C4-2B (cell line): ENCODE results near the gene AP3D1.
"Not testable (repeated sequence)": the region's sequence is repeated elsewhere in the genome, so short reads cannot be mapped to it uniquely, and the experiment has no call there.

Experiments used
- H3K27ac ChIP-seq: fragments of 450-650 bp; 2 replicates; pipeline ENCODE4 v1.5.1; 2017
- CTCF ChIP-seq: fragments of 450-650 bp; conservative IDR thresholded peaks from 2 replicates; pipeline ENCODE4 v1.5.1; 2017; ENCODE audit warnings: mild to moderate bottlenecking
- ZFX ChIP-seq: fragments of 450-650 bp; IDR thresholded peaks from 2 replicates; pipeline ENCODE4 v1.6.1; 2017

AP3D1 gene

DNA sequence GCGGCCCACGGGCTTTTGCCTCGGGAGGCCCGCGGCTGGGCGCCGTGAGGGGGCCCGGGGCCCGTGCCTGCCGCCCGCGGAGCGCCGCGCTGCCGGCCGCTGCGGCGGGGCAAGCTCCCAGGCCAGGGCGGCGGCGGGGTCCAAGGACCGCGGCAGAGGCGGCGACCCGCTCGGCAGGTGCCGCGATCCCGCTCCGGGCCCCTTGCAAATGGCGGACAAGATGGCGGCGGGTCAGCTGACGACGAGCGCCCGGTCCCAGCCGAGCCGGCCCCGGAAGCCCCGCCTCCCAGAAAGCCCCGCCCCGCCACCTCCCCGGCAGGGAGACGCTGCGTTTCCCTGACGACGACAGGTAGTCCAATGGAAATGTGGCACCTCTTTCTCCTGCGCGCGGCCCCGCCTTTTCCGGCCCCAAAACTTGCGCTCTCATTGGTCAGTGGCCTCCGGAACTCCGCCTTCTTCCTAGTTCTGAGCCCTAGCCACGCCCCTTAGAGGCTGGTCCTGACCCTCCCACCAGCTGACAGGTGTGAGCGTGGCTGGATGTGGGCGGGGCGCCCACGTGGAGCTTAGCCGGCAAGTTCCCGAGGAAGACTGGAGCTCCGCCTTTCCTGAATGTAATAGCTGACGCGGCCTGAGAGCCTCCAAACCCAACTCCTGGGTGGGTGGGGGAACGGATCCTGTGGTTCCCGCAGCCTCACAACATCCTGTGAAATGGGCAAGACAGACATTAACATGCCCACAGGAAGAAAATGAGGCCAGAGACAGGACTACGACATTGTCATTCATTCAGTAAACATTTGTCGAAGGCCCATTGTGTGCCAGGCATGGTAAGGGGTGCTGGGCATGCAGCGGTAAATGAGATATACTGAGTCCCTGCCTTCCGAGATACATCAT, at the start of gene AP3D1:
AP3D1 (minus strand) TSS at position 228 of the 891 bp plus-strand sequence. CDS start 232 bp downstream, outside the sequence.
- no peak for TF ChIP-seq CTCF
- TF ChIP-seq ZFX = no peak; the same call in 1 of the 2 replicates
- H3K27ac ChIP-seq = peak within 1 kb of the TSS; percentile 97

DNA sequence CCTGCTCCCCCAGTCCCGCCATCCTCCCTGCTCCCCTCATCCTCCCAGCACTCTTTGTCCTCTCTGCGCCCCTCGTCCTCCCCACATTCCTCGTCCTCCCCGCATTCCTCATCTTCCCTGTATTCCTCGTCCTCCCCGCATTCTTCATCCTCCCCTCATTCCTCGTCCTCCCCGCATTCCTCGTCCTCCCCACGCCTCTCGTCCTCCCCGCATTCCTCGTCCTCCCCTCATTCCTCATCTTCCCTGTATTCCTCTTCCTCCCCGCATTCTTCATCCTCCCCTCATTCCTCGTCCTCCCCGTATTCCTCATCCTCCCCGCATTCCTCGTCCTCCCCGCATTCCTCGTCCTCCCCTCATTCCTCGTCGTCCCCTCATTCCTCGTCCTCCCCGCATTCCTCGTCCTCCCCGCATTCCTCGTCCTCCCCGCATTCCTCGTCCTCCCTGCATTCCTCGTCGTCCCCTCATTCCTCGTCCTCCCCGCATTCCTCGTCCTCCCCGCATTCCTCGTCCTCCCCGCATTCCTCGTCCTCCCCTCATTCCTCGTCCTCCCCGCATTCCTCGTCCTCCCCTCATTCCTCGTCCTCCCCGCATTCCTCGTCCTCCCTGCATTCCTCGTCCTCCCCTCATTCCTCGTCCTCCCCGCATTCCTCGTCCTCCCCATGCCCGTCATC, 49.4 kb upstream of the AP3D1 start:
- H3K27ac ChIP-seq = not testable (repeated sequence)

DNA sequence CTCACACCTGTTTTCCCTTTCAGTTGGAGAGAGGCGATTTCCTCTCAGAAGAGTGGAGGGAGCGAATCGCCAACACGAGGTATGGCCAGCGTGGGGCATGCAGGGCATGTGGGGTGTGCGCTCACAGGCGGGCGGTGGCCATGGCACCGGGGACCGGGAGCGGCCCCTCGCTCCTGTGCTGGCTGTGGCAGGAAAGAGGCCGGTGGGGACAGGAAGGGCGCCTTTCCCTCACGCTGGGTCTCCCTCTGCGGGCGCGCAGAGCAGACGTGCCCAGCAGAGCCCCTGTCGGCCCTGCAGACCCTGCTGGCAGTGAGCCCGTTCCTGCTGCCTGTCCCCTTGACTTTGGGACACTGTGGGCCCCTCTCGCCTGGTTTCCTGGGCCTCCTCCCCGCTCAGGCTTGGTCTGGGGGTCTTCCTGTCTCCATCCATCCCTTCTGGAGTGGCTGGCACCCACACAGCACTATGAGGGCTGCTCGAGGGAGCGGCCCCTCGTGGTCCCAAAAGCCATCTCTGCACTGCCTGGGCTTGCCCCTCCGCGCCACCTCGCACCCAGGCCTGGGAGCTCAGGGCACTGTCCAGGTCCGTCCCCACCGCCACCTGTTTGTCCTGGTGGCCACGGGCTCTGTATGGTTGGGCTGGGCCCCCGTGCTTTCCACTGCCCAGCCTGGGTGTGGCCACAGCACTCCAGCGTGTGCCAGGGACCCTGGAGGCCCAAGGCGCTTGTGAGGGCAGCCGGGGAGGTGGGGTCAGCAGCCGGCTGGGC, 48.7 kb upstream of the AP3D1 start:
- H3K27ac ChIP-seq = no peak overlapping the region
- TF ChIP-seq ZFX (no peak), CTCF (no peak)

DNA sequence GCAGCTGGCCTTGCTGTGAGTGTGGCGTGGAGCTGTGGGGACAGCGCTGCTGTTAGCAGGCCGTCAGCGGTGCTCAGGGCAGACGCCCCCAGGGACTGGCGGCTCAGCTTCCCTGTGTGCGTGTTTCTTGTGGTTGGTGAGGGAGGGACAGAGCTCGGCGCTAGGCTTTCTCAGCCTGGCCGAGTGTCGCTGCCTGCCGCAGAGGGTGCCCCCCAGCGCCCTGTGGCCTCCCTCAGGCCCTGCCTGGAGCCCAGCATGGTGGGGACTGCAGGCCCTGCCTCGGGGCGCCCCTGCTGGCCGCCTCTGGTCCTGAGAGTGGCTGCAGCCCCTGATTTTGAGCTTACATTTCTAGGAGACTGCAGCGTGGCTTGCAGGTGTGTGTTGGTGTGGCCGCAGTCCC, 47.8 kb upstream of the AP3D1 start:
- no peak overlapping the region for H3K27ac ChIP-seq
- TF ChIP-seq ZFX = no peak
- no peak for TF ChIP-seq CTCF

DNA sequence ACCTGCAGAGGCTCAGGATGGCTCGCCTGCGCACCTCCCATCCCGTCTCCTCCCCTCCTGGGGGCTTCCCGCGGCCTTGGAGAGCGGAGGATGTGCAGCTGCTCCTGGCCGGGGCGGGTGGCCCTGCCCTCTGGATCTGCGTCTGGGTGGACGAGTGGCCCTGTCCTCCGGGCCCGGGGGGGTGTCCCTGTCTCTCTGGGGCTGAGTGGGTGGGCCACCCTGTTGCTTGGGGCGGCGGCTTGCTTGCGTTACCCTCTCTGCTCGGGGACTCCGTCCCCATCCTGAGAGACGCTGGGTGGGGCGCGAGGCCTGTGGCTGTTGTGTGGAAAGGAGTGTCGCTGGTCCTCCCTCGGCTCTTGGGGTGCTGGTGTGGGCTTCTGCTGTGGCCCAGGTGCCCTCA, 47.0 kb upstream of the AP3D1 start:
- H3K27ac ChIP-seq = no peak overlapping the region
- TF ChIP-seq CTCF (no peak), ZFX (no peak)

- no peak overlapping the region for H3K27ac ChIP-seq
- TF ChIP-seq CTCF (no peak), ZFX (no peak)
Observed at GRCh38 chr19:2197270-2197669, 45.9 kb upstream of the AP3D1 start.

DNA sequence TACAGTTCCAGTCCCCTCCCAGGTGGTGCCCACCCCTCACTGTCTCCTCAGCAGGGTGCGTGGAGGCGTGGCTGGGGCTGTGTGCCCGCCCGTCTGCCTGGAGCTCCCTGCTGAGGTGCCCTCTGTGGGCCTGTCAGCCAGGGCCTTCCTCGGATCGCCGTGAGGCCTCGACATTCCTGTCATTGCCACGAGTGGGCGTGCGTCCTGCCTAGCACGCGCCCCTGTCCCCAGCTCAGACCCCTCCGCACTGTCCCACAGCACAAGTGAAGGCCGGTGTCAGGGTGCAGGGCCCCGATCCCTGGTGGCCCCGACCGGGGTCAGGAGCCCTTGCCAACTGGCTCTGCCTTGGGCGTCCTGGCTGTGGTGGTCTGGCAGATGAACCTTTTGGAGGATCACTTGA, 44.5 kb upstream of the AP3D1 start:
- H3K27ac ChIP-seq = no peak overlapping the region
- TF ChIP-seq ZFX (no peak), CTCF (no peak)
